Measurements from ENCODE around the gene TGFBR3.

DNA sequence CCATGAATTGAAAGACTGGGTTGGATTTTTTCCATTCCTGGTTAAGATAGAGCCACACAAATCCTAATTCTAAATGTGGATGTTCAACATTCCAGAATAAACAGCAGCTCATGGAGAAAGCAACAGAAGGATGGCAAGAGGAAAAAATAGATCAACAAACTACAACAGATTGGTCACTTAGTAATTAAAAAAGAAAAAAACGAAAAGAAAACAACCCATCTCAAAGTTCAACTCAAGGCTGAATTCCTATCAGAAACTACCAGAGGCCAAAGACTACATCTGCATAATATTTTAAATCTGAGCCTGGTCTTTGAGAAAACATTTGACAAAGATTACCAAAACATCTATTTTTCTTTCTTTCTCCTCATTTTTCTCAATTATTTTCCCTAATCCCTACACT lies 69.9 kb downstream of the TGFBR3 start:
- TF ChIP-seq, protein P1, sequence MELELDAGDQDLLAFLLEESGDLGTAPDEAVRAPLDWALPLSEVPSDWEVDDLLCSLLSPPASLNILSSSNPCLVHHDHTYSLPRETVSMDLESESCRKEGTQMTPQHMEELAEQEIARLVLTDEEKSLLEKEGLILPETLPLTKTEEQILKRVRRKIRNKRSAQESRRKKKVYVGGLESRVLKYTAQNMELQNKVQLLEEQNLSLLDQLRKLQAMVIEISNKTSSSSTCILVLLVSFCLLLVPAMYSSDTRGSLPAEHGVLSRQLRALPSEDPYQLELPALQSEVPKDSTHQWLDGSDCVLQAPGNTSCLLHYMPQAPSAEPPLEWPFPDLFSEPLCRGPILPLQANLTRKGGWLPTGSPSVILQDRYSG (tag; conservative IDR thresholded peaks at IDR 0.05; ENCODE audit: low read depth), result no peak
- TF ChIP-seq HDAC1 (IDR thresholded peaks at IDR 0.05) (no peak), MTF1 (CRISPR knock-in tag; IDR thresholded peaks at IDR 0.05; ENCODE audit: borderline replicate concordance) (no peak), RFX1 (IDR thresholded peaks at IDR 0.05) (no peak), CBFB (CRISPR knock-in tag; IDR thresholded peaks at IDR 0.05) (no peak)
- TF ChIP-seq, protein P2, sequence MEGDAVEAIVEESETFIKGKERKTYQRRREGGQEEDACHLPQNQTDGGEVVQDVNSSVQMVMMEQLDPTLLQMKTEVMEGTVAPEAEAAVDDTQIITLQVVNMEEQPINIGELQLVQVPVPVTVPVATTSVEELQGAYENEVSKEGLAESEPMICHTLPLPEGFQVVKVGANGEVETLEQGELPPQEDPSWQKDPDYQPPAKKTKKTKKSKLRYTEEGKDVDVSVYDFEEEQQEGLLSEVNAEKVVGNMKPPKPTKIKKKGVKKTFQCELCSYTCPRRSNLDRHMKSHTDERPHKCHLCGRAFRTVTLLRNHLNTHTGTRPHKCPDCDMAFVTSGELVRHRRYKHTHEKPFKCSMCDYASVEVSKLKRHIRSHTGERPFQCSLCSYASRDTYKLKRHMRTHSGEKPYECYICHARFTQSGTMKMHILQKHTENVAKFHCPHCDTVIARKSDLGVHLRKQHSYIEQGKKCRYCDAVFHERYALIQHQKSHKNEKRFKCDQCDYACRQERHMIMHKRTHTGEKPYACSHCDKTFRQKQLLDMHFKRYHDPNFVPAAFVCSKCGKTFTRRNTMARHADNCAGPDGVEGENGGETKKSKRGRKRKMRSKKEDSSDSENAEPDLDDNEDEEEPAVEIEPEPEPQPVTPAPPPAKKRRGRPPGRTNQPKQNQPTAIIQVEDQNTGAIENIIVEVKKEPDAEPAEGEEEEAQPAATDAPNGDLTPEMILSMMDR (IDR thresholded peaks at IDR 0.05 in 2 of 3, conservative IDR thresholded peaks at IDR 0.05 in 1 of 3; ENCODE audit: insufficient read depth in 2 of 3, low read depth in 1 of 3, low read length in 3 of 3), result no peak
